Measurements from ENCODE around the gene HRH2.

Gene HRH2

DNA sequence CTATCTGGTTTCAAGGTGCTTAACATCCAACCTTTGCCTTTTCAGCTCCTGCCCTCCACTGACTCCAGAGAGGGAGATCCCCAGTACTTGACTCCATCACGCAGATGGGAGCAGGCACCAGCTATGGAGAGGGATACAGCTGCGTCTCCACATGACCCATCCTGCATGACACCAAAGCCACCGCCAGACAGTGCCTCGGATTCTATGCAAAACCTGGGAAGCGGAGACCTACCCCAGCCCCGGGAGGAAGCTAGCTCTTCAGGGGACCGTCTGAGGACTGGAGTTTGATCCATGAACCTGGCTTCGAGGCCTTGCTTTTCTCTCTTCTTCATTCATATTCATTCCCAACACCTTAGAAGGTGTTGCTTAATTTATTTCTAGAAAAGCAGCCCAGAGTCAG lies 24.8 kb downstream of the HRH2 start:
- no peak overlapping the region for H3K4me3 ChIP-seq (ENCODE audit: low read length)
- DNase-seq (ENCODE audit: low read depth, low spot score), result no peak
- no peaks in the 10 kb centered on the region; the same call in 1 of the 2 replicates for H3K4me1 ChIP-seq (ENCODE audit: control insufficient read depth, insufficient read depth, low read length)
- WGBS (ENCODE audit: insufficient coverage, insufficient read length), result no CpG with 5 or more reads among the region's 8 CpGs
- H3K9me3 ChIP-seq (ENCODE audit: control insufficient read depth, insufficient read depth, low read length), result no peaks in the 10 kb centered on the region
- H3K27ac ChIP-seq (ENCODE audit: low read length), result no peak overlapping the region
- H3K27me3 ChIP-seq (ENCODE audit: control insufficient read depth, insufficient read depth, low read length), result no peaks in the 10 kb centered on the region
- no peaks in the 10 kb centered on the region for H3K36me3 ChIP-seq (ENCODE audit: control insufficient read depth, insufficient read depth, low read length)

DNA sequence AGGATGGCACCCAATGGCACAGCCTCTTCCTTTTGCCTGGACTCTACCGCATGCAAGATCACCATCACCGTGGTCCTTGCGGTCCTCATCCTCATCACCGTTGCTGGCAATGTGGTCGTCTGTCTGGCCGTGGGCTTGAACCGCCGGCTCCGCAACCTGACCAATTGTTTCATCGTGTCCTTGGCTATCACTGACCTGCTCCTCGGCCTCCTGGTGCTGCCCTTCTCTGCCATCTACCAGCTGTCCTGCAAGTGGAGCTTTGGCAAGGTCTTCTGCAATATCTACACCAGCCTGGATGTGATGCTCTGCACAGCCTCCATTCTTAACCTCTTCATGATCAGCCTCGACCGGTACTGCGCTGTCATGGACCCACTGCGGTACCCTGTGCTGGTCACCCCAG lies 25.4 kb downstream of the HRH2 start:
- no CpG with 5 or more reads among the region's 15 CpGs for WGBS (ENCODE audit: insufficient coverage, insufficient read length)
- no peak overlapping the region for H3K4me3 ChIP-seq (ENCODE audit: low read length)
- H3K4me1 ChIP-seq (ENCODE audit: control insufficient read depth, insufficient read depth, low read length), result no peaks in the 10 kb centered on the region
- H3K27me3 ChIP-seq (ENCODE audit: control insufficient read depth, insufficient read depth, low read length), result no peaks in the 10 kb centered on the region
- H3K36me3 ChIP-seq (ENCODE audit: control insufficient read depth, insufficient read depth, low read length), result no peaks in the 10 kb centered on the region
- H3K27ac ChIP-seq (ENCODE audit: low read length), result no peak overlapping the region
- H3K9me3 ChIP-seq (ENCODE audit: control insufficient read depth, insufficient read depth, low read length), result no peaks in the 10 kb centered on the region
- no peak for DNase-seq (ENCODE audit: low read depth, low spot score)

DNA sequence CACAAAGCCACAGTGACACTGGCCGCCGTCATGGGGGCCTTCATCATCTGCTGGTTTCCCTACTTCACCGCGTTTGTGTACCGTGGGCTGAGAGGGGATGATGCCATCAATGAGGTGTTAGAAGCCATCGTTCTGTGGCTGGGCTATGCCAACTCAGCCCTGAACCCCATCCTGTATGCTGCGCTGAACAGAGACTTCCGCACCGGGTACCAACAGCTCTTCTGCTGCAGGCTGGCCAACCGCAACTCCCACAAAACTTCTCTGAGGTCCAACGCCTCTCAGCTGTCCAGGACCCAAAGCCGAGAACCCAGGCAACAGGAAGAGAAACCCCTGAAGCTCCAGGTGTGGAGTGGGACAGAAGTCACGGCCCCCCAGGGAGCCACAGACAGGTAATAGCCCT lies 26.1 kb downstream of the HRH2 start:
- no CpG with 5 or more reads among the region's 13 CpGs for WGBS (ENCODE audit: insufficient coverage, insufficient read length)

DNA sequence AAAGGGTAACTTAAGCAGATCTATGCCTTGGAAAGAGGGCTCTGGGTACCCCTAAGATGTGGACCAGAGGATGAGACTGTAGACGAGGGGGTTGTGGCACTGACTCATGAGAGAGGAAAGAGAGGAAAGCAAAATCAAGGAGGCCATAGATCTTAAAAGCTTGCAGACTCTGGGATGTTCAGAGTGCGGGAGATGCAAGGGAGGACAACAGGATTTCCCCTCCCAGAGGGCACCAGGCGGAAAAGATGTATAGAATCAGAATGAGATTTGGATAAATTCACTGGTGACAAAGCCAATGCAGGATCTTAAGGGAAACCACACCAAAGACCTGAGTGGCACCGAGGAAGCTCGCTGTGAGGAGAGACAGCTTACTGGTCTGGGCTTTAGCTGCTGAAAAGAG lies 27.1 kb downstream of the HRH2 start:
- Histone ChIP-seq H3K27me3 (ENCODE audit: control insufficient read depth, insufficient read depth, low read length) (no peaks in the 10 kb centered on the region), H3K4me1 (ENCODE audit: control insufficient read depth, insufficient read depth, low read length) (no peaks in the 10 kb centered on the region), H3K27ac (ENCODE audit: low read length) (no peak overlapping the region), H3K9me3 (ENCODE audit: control insufficient read depth, insufficient read depth, low read length) (no peaks in the 10 kb centered on the region), H3K4me3 (ENCODE audit: low read length) (no peak overlapping the region), H3K36me3 (ENCODE audit: control insufficient read depth, insufficient read depth, low read length) (no peaks in the 10 kb centered on the region)
- DNase-seq (ENCODE audit: low read depth, low spot score), result no peak
- WGBS (ENCODE audit: insufficient coverage, insufficient read length), result no CpG with 5 or more reads among the region's 5 CpGs

More for the DNA sequence above, 26.1 kb downstream of the HRH2 start:
- no peaks in the 10 kb centered on the region for H3K36me3 ChIP-seq (ENCODE audit: control insufficient read depth, insufficient read depth, low read length)
- no peak overlapping the region for H3K27ac ChIP-seq (ENCODE audit: low read length)
- DNase-seq (ENCODE audit: low read depth, low spot score), result no peak
- H3K4me1 ChIP-seq (ENCODE audit: control insufficient read depth, insufficient read depth, low read length), result no peaks in the 10 kb centered on the region
- H3K9me3 ChIP-seq (ENCODE audit: control insufficient read depth, insufficient read depth, low read length), result no peaks in the 10 kb centered on the region
- no peaks in the 10 kb centered on the region for H3K27me3 ChIP-seq (ENCODE audit: control insufficient read depth, insufficient read depth, low read length)
- H3K4me3 ChIP-seq (ENCODE audit: low read length), result no peak overlapping the region

DNA sequence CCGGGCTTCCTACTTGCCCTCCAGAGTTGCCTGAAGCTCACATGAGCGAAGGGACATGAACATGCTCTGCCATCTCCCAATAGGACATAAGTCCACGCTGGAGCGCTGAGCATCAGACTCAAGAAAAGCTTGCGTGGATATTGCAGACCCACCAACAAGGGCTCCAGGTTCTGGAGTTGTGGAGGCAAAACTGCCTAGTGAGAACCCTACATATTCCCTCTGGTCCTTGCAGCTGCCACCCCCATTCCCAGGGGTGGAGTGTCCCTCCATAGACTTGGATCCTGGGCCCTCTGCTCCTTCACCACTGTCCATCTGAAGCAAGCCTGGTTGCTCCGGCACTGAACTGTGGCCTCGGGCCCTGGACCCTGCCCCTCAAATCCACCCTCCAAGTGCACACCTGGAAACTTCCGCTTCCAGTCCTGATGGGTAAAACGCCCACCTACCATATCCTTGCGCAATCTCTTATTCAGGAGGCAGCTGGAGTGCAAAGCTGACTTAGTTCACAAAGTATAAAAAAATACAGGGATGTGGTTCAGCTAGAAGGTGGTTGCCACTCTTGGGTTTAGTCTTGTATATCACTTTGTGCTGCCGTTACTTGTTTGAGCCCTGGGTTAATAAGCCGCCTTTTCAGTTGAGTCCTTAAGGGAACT lies 28.0 kb downstream of the HRH2 start:
- no peak for DNase-seq (ENCODE audit: low read depth, low spot score)
- no CpG with 5 or more reads among the region's 12 CpGs for WGBS (ENCODE audit: insufficient coverage, insufficient read length)

DNA sequence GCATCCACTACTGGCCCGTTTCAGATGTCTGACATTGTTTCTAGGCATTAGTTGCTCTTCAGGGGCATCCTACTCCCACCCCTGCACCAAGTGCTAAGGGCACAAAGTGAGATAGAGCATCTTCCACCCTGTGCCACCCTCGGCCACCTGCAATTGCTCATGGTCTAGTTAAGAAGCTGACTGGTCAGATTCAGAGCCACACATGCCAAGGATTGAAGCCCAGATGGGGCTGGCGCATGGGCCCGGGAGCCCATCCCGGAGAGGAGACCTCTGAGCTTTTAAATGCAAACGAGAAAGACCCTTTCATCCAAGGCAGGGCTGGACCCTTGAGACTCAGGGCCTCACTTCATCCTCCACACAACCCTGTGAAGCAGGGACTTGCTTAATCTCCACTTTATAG lies 28.5 kb downstream of the HRH2 start:
- H3K36me3 ChIP-seq (ENCODE audit: control insufficient read depth, insufficient read depth, low read length), result no peaks in the 10 kb centered on the region
- WGBS (ENCODE audit: insufficient coverage, insufficient read length), result no CpG with 5 or more reads among the region's 6 CpGs
- no peaks in the 10 kb centered on the region for H3K4me1 ChIP-seq (ENCODE audit: control insufficient read depth, insufficient read depth, low read length)
- H3K27me3 ChIP-seq (ENCODE audit: control insufficient read depth, insufficient read depth, low read length), result no peaks in the 10 kb centered on the region
- no peak for DNase-seq (ENCODE audit: low read depth, low spot score)
- no peak overlapping the region for H3K27ac ChIP-seq (ENCODE audit: low read length)
- no peak overlapping the region for H3K4me3 ChIP-seq (ENCODE audit: low read length)
- no peaks in the 10 kb centered on the region for H3K9me3 ChIP-seq (ENCODE audit: control insufficient read depth, insufficient read depth, low read length)

More for the DNA sequence above, 28.0 kb downstream of the HRH2 start:
- no peaks in the 10 kb centered on the region for H3K36me3 ChIP-seq (ENCODE audit: control insufficient read depth, insufficient read depth, low read length)
- no peaks in the 10 kb centered on the region for H3K9me3 ChIP-seq (ENCODE audit: control insufficient read depth, insufficient read depth, low read length)
- H3K27me3 ChIP-seq (ENCODE audit: control insufficient read depth, insufficient read depth, low read length), result no peaks in the 10 kb centered on the region
- no peaks in the 10 kb centered on the region for H3K4me1 ChIP-seq (ENCODE audit: control insufficient read depth, insufficient read depth, low read length)
- no peak overlapping the region for H3K4me3 ChIP-seq (ENCODE audit: low read length)
- no peak overlapping the region for H3K27ac ChIP-seq (ENCODE audit: low read length)

DNA sequence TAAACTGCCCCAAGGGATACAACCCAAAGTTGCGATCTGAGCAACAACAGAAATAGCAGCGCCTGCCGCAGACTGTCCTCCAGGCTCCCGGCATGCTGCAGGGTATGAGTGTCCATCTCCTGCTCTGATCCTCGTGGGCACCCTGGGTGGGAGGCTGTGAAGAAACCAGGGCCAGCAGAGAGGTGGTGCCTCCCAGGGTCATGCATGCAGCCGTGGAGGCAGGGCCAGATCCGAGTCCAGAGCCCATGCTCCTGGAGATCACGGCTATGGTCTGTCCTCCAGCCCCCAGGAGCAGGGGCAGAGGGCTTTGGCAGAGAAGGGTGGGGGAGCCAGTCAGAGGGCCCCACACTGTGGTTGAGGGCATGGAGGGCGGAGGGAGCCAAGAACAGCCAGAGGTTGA lies 29.0 kb downstream of the HRH2 start:
- H3K4me3 ChIP-seq (ENCODE audit: low read length), result no peak overlapping the region
- H3K27ac ChIP-seq (ENCODE audit: low read length), result no peak overlapping the region
- WGBS (ENCODE audit: insufficient coverage, insufficient read length), result no CpG with 5 or more reads among the region's 9 CpGs
- no peaks in the 10 kb centered on the region for H3K9me3 ChIP-seq (ENCODE audit: control insufficient read depth, insufficient read depth, low read length)
- no peaks in the 10 kb centered on the region for H3K4me1 ChIP-seq (ENCODE audit: control insufficient read depth, insufficient read depth, low read length)
- DNase-seq (ENCODE audit: low read depth, low spot score), result no peak
- H3K36me3 ChIP-seq (ENCODE audit: control insufficient read depth, insufficient read depth, low read length), result no peaks in the 10 kb centered on the region
- H3K27me3 ChIP-seq (ENCODE audit: control insufficient read depth, insufficient read depth, low read length), result no peaks in the 10 kb centered on the region

DNA sequence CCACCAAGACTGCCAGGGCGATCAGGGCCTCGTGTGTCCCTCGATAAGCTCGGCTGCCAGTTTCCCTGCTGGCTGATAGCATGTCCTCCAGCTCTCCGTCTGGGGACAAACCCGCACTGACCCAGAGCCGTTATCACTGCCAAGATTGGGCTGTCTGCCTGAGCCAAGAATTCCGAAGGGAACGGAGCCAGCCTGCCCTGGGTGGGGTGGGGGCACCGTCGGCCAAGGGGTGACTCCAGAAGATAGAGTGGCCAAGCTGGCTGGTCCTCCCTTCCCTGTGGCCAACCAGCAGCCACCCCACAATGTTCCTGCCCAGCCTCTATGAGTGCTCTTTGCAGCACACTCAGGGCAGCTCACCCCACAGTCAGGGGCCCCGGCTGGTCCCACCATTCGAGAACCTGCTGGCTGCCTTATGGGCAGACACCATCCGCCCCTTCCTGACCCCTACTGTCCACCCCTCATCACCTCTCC lies 29.4 kb downstream of the HRH2 start:
- Histone ChIP-seq H3K9me3 (ENCODE audit: control insufficient read depth, insufficient read depth, low read length) (no peaks in the 10 kb centered on the region), H3K36me3 (ENCODE audit: control insufficient read depth, insufficient read depth, low read length) (no peaks in the 10 kb centered on the region), H3K4me3 (ENCODE audit: low read length) (no peak overlapping the region), H3K27ac (ENCODE audit: low read length) (no peak overlapping the region), H3K27me3 (ENCODE audit: control insufficient read depth, insufficient read depth, low read length) (no peaks in the 10 kb centered on the region), H3K4me1 (ENCODE audit: control insufficient read depth, insufficient read depth, low read length) (no peaks in the 10 kb centered on the region)
- WGBS (ENCODE audit: insufficient coverage, insufficient read length), result no CpG with 5 or more reads among the region's 14 CpGs
- no peak for DNase-seq (ENCODE audit: low read depth, low spot score)

DNA sequence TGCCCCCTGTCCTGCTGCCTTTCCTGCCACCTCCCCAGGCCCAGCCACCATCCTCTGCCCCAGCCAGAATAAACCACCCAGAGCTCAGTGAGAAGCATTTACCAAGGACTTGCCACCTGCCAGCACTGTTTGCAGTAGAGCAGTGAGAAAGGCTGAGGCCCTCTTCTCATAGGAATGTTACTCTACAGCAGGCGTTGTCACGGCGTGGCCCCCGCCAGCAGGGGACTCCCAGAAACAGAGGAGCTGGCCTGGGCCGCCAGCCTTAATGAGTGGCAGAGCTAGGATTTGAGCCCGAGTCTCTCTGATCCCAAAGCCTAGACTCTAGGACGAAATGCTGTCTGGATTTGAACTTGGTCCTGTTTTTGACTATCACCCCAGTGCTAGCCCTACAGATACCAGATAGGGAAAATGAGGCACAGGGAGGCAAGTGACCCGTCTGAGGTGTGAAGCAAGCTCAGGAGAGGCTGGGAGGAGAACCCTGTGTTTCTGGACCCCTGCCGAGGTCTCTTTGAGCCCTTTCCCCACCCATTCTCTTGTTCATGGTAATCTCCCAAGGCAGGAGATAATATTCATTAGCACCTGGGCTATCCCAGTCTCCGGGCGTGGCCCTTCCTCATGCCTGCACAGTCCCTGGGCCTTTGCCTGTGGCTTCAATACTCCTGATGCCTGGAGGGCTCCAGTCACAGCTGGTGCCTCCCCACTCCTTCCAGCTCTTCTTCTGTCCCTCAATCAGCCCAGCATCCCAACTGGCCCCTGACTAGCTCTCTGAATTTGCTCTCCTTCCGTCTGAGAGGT lies 30.7 kb downstream of the HRH2 start:
- no peak for DNase-seq (ENCODE audit: low read depth, low spot score)

DNA sequence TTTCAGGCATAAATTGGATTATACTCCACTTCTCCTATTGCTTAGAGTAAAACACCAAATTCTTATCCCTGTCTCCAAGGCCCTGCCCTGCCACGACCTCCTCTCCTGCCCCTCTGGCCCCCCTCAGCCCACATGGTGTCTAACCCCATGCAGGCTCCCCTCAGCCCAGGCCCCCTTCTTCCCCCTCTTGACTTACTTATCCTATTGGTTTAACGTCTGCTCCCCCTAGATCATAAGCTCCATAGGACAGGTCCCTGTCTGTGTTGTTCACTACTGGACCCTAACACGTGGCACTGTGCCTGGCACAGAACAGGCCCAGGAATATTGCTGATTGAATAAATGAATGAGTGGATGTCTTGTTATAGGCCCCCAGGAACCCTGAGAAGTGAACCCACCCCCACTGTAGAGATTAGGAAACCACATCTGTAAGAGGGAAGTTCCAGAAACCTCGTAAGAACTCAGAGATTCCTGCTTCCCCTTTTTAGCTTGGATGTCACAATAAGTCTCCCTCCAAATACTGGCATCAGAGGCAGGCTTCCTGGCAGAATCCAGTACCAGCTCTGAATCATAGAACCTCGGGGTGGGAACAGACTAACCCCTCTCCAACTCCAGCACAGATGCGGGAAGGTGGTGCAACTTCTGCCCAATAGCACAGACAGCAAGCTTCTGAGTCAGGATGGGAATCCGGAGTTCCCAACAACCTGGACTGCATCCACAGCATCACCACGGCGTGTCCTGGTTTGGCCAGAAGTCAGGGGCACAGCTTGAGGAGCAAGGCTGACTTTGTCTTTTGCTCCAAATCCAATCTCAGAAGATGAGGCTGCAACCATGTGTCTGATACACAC lies 31.5 kb downstream of the HRH2 start:
- no peak overlapping the region for H3K4me3 ChIP-seq (ENCODE audit: low read length)
- WGBS (ENCODE audit: insufficient coverage, insufficient read length), result no CpG with 5 or more reads among the region's 9 CpGs
- H3K4me1 ChIP-seq (ENCODE audit: control insufficient read depth, insufficient read depth, low read length), result no peaks in the 10 kb centered on the region
- H3K27ac ChIP-seq (ENCODE audit: low read length), result no peak overlapping the region
- H3K9me3 ChIP-seq (ENCODE audit: control insufficient read depth, insufficient read depth, low read length), result no peaks in the 10 kb centered on the region
- H3K27me3 ChIP-seq (ENCODE audit: control insufficient read depth, insufficient read depth, low read length), result no peaks in the 10 kb centered on the region
- H3K36me3 ChIP-seq (ENCODE audit: control insufficient read depth, insufficient read depth, low read length), result no peaks in the 10 kb centered on the region
- DNase-seq (ENCODE audit: low read depth, low spot score), result no peak

More for the DNA sequence above, 30.7 kb downstream of the HRH2 start:
- Histone ChIP-seq H3K27ac (ENCODE audit: low read length) (no peak overlapping the region), H3K4me1 (ENCODE audit: control insufficient read depth, insufficient read depth, low read length) (no peaks in the 10 kb centered on the region), H3K9me3 (ENCODE audit: control insufficient read depth, insufficient read depth, low read length) (no peaks in the 10 kb centered on the region), H3K36me3 (ENCODE audit: control insufficient read depth, insufficient read depth, low read length) (no peaks in the 10 kb centered on the region), H3K4me3 (ENCODE audit: low read length) (no peak overlapping the region), H3K27me3 (ENCODE audit: control insufficient read depth, insufficient read depth, low read length) (no peaks in the 10 kb centered on the region)
- WGBS (ENCODE audit: insufficient coverage, insufficient read length), result no CpG with 5 or more reads among the region's 12 CpGs

Data from iPS DF 6.9 (cell line).